Measurements from ENCODE around the gene NES.

The NES gene

DNA sequence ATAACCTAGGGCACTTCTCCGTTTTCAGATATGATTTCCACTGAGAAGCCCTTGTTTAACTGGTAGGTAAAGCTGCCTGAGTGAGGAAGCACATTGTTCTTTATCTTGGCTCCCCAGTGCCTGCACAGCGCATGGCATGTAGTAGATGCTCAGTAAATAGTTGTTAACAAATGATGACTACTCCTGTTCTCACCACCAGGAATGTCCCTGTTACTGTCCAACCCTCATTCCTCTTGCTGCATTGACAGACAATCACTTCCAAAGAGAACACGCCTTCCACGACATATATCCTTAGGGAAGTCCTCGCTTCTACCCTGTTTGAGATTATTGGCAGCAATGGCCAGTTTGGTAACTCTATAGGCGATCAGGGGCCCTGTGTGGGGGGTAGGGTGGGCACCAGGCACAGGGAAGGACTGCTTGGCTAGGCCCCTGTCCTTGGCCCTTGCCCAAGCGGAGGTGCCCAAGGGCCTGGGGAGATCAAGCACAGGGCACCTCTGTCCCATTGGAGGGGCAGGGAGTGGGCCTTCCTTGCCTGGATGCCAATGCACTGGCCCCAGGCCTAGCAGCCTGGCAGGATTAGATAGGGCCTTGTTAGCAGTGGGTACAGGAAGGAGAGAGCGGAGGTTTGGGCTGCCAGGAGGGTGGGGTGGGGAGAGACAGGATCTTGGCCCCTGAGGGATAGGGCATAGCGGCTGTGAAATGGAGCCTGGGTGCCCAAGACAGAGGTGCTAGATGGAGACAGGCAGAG lies 10.2 kb downstream of the NES start:
- in situ Hi-C loops (cut with MboI; ENCODE audit: low sequenced_read_pairs) = no loop called here

DNA sequence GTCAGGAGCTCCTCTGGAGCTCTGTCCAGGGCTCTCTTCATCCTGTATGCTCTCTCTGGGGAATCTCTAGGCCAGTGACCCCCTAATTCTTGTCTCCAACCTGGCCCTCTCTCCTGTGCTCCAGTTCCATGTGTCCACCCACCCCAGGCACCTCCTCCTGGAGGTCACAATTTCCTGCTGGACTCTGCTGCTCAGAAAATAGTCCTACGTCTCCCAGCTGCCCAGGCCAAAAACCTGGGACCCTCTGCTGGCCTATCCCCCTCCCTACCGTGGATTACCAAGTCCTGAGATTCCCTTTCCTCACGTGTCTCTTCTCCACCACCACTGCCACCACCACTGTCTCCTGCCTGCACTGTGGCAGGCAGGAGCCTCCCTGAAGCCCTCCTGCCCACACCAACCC lies 11.7 kb downstream of the NES start:
- in situ Hi-C loops (cut with MboI; ENCODE audit: low sequenced_read_pairs) = no loop called here

DNA sequence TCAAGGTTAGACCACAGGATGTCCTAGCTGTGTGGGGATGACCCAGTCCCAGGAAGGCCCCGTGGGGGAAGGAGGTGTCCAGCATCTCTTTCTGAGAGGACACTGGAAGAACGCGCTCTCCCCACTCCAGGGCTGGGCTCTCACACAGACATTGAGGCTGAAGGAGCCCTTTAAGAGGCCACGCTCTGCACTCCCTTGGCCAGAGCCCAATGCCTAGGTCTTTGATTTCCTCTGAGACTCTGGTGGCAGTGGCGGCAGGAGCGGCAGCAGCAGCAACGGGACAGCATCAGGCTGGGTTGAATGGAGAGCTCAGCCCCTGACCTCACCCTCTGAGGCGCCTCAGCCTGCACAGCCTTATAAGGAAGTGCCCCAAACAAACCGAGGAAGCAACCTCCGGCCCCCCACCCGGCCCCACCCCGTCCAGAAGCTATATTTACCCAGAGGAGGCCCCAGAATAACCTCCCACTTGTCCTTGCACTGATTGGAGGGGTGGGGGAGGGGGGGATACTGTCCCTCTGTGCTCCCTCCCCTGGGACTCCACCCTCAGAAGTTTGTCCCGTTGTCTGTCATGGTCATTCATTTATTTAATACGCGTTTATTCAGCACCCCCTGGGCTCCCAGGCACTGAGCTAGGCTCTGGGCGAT lies 12.3 kb downstream of the NES start:
- in situ Hi-C loops (cut with MboI; ENCODE audit: low sequenced_read_pairs) = no loop called here

DNA sequence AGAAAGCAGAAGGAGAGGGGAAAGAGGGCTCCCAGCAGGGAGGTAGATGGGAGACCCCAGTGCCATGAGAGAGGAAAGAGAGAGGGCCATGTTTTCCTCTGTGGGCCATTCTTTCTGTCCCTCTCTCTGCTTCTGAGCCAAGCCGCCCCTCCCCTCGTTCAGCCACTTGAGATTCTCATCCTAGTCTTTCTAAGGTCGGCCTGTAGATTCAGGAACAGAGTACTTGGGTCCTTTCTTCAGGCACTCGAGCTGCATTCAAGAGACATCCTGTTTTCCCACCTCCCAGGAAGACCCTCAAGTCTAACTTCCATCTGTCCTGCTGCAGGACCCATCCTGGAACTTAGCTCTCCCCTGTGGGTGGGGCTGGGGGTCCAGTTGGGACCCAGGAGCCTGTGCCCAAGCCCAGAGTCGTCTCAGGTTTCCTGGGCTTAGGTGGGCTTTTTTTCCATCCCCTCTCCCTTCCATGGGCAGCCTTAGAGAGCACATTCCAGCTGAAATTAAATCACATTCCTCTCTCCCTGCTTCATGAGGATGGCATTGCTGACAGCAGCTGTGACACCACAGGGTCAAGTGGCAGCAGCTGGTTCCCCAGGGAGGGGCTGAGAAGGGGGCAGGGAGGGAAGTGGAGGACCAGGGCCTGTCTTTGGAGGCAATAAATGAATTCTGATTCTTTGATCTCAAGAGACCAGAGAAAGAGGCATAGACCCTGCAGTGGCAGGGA lies 13.0 kb downstream of the NES start:
- in situ Hi-C loops (cut with MboI; ENCODE audit: low sequenced_read_pairs) = no loop called here

- in situ Hi-C loops (cut with MboI; ENCODE audit: low sequenced_read_pairs) = no loop called here
Observed at GRCh38 chr1:156663178-156663577, 14.0 kb downstream of the NES start.

- in situ Hi-C loops (cut with MboI; ENCODE audit: low sequenced_read_pairs) = no loop called here
Observed at GRCh38 chr1:156662800-156663055, 14.5 kb downstream of the NES start.

GRCh38 chr1:156662005-156662799 lies 15.0 kb downstream of the NES start:
- in situ Hi-C loops (cut with MboI; ENCODE audit: low sequenced_read_pairs) = no loop called here

DNA sequence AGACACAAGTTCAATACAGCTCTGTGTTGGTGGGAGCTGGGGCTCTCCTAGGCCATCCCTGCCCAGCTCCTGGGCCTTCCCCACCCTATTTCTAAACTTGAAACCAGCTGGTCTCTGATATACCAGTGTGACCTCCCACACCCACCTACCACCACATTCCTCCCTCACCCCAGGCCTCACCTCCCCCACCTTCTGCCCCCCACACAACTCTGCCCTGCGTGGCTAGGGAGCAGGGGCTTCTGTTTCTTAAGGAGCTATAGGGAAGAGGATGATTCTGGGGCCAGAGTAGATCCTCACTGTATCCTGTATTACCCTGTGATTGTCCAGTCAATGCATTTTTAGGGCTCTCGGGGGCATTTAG lies 16.5 kb downstream of the NES start:
- in situ Hi-C loops (cut with MboI; ENCODE audit: low sequenced_read_pairs) = no loop called here

DNA sequence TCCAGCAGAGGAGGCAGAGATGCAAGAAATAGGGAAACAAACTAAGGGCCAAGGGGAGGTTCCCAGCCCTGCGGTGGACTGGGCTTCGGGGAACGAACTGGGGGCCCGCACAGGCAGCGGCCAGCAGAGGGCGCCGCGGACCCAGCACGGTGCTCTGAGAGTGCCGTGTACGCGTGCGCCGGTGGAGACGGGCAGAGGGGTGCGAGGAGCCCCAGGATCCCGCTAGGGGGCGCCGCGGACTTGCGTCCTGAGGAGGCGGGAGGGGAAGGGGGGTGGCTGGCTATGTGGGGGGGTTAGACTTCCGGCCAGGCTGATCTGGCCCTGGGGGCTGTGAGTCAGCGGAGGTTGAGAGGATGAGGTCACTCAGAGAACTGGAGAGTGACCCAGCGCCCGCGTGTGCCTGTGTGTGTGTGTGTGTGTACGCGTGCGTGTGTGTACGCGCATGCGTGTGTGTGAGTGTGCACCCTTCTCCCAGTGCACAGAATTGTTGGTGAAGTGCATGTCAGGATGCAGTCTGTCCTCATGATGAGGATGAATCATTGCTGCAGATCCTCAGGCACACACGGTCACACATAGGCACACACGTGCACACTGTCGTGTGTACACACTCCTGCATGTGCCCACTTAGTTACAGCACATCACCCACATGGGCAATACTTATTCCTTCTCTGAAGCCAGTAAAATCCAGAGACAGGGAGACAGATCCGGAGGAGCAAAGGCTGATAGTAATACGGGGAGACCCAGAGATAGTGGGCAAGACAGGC lies 17.0 kb downstream of the NES start:
- in situ Hi-C loops (cut with MboI; ENCODE audit: low sequenced_read_pairs) = no loop called here

DNA sequence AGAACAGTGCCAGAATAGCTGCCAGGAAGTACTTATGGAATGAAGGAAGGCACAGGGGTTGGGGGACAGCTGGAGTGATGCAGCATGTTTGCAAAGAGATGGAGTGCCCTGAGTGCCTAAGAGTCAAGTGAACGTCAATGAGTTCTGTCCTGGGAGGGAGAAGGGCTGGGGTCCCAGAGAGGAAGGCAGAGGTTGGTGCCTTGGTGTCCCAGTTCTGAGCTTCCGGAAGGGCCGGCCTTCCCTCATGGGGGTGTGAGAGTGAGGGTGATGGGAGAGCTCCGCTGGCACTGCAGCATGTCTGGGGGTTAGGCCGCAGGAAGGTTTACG lies 17.6 kb downstream of the NES start:
- in situ Hi-C loops (cut with MboI; ENCODE audit: low sequenced_read_pairs) = no loop called here

DNA sequence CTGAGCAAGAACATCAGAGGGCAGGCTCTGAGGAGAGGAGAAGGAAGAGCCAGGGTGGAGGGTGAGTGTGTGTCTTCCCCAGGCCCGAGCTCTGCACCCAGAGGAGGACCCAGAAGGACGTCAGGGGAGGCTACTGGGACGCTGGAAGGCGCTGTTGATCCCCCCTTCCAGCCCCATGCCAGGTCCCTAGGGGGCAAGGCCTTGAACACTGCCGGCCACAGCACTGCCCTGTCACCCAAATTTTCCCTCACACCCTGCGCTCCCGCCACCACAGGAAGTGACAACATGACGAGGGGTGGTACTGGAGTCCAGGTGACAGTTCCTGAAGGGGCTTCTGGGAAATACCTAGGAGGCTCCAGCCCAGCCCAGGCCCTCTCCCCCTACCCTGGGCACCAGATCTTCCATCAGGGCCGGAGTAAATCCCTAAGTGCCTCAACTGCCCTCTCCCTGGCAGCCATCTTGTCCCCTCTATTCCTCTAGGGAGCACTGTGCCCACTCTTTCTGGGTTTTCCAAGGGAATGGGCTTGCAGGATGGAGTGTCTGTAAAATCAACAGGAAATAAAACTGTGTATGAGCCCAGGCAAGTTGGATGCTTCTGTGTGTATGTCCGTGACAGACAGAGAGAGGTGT lies 18.1 kb downstream of the NES start:
- in situ Hi-C loops (cut with MboI; ENCODE audit: low sequenced_read_pairs) = no loop called here

DNA sequence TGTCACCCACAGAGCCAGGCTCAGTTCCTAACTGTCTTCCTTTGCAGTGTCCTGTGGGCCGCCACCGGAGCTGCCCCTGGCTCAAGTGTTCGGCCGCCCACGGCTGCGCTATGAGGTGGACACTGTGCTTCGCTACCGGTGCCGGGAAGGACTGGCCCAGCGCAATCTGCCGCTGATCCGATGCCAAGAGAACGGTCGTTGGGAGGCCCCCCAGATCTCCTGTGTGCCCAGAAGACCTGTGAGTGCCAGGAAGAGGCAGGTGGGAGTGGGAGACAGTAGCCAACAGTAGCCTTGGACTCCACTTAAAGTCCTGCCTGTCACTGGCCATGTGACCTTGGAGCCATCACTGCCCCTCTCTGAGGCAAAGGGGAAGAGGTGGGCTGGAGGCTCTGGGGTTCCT lies 18.7 kb downstream of the NES start:
- in situ Hi-C loops (cut with MboI; ENCODE audit: low sequenced_read_pairs) = no loop called here

- in situ Hi-C loops (cut with MboI; ENCODE audit: low sequenced_read_pairs) = no loop called here
Observed at GRCh38 chr1:156657741-156658319, 19.4 kb downstream of the NES start.

DNA sequence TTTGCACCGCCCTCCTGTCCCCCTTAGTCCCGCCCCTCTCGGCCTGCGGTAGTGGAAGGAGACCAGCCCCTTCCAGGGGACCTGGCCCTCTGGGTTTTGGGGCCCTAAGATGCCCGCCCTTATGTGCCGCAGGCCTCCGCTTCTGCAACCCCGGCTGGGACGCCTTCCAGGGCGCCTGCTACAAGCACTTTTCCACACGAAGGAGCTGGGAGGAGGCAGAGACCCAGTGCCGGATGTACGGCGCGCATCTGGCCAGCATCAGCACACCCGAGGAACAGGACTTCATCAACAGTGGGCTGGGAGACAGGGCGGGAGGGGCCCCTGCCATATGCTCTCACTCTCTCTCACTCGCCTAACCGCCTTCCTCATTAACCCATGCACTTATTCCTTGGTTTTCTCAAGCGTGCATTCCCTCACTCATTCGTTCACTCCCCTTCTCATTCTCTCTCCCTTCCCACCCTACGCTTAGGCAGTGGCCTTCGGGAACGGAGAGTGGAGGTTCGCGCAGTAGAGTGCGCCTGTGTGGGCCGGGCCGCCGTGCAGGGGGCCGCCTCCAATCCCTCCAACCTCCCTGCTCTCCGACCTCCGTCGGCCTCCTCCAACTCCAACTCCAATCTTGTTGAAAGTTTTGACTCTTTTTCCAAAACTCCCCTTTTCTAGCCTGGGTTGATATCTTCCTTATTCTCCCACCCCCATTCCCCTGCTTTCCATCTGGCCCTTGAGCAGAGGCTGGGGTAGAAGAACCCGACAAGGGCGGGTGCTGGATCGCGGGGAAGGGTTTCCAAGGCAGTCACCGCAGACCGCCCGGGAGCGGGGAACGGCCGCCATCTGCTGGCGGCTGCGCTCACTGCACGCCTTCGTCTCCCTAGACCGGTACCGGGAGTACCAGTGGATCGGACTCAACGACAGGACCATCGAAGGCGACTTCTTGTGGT lies 20.1 kb downstream of the NES start:
- in situ Hi-C loops (cut with MboI; ENCODE audit: low sequenced_read_pairs) = no loop called here

- in situ Hi-C loops (cut with MboI; ENCODE audit: low sequenced_read_pairs) = no loop called here
Observed at GRCh38 chr1:156655904-156656516, 21.2 kb downstream of the NES start.

DNA sequence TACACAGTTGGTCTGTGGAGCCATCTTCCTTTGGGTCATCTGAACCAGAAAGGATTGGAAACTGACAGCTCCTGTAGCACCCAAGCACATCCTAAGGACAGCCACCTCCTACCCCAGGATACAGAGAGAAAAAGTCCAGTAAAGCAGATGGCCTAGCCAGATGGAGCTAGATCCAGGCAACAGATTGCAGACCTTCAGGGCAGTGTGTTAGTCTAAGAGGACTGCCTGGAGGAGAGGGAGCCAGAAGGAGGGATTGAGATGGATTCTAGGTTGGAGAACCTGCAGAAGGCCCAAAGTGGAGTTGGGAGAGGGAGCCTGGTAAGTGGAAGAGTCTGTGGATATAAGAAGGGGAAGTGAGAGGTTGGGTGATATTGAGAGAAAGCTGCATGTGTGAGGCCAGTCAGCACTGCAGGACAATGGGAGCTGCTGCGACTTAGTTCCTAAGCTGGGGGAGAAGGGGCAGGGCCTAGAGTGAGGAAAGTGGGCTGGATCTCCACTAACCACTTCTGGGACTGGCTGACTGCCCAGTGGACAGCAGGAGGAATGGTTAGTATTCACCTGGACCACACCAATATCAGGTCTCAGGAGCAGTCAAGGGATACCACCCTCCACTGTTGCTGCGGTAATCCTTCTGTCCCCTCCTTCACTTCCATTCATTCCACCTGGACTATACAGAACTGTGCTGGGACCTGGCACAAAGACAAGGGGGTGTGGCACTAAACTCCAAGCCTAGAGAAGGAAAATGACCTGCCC lies 21.9 kb downstream of the NES start:
- in situ Hi-C loops (cut with MboI; ENCODE audit: low sequenced_read_pairs) = no loop called here

DNA sequence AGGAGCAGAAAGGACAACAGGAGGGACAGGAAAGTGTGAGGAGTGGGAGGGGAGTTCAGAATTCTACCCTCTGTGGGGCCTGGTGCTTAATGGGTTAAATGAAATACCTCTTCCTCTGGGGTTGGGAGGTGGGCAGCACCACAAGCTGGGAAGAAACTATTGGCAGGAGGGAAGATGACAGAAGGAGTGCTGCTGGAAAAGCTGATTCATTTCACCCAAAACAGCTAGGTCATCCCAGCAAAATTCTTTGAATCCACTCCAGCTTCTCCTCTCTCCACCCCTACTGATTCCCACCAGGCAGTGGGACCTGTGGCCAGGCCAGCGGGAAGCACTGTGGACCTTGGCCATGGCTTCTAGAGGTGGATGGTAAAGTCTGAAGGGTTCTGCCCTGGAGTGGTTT lies 22.5 kb downstream of the NES start:
- in situ Hi-C loops (cut with MboI; ENCODE audit: low sequenced_read_pairs) = no loop called here

DNA sequence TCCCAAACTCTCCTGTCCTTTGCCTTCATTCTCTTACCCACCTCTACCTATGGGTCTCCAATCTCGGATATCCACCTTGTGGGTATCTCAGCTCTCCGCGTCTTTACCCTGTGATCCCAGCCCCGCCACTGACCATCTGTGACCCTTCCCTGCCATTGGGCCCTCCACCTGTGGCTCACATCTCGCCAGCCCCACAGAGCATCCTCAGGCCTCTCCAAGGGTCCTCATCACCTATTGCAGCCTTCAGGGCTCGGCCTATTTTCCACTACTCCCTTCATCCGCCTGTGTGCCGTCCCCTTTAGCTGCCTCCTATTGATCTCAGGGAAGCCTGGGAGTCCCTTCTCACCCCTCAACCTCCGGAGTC lies 24.2 kb downstream of the NES start:
- in situ Hi-C loops (cut with MboI; ENCODE audit: low sequenced_read_pairs) = no loop called here

Data from HL-60/S4 treated with retinoic acid at 250 ng/mL for 4 days and 3 days (cell line).